NCI-H146 treated with DMSO at 0.1 percent for 48 hours (cell line): ENCODE measurements around the gene GABARAP.
A peak's percentile ranks its signal among the peaks of the same experiment; 100 is the strongest.

Experiments
- DNase-seq: peaks from one replicate; lab custom pipeline; 2025; ENCODE audit not compliant: unreplicated experiment; lab: John Stamatoyannopoulos, UW

GABARAP gene

GRCh38 chr17:7223375-7223774 is 18.9 kb downstream of the GABARAP start:
- DNase-seq, result no peak

DNA sequence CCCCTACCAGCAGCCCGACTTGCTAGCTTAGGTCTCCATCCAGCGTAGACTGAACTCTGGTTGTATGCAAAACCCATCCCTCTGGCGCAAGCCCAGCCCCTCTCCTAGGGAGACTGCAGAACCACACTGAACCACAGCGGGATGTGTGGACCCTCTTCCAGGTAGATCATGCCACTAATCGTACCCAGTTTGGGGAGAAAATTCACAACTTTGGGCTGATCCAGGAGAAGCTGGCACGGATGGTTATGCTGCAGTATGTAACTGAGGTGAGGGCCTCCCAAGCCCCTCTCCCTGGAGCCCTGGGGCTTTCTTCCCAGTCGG is 19.3 kb downstream of the GABARAP start:
- no peak for DNase-seq

GRCh38 chr17:7222093-7222971 is 19.9 kb downstream of the GABARAP start:
- no peak for DNase-seq

DNA sequence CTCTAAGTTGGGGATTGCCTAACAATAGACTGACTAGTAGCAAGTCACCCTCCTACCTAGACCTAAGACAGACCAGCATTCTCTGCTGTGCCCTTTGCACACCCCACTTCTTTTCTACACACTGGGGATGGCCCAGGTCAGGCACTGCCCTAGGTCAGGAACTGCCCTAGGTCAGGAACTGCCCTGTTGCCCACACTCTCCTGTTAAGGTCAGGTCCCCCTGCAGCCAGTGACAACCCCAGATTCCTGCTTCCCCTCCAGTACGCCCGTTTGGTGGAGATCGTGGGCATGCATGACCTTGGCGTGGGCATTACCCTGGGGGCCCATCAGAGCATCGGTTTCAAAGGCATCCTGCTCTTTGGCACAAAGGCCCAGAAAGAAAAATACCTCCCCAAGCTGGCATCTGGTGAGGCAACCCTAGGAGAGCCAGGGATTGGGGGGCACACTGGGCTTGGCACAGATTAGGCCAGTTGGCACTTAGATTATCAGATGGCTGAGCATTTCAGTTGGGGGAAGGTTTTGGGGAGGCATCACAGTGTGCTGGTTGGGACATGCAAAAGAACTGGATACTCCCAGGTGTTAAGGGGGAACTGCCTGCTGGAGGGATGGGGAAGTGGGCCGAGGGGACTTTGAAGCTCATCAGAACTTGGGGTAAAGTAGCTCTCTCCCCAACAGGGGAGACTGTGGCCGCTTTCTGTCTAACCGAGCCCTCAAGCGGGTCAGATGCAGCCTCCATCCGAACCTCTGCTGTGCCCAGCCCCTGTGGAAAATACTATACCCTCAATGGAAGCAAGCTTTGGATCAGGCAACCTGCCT is 20.8 kb downstream of the GABARAP start:
- no peak for DNase-seq

DNA sequence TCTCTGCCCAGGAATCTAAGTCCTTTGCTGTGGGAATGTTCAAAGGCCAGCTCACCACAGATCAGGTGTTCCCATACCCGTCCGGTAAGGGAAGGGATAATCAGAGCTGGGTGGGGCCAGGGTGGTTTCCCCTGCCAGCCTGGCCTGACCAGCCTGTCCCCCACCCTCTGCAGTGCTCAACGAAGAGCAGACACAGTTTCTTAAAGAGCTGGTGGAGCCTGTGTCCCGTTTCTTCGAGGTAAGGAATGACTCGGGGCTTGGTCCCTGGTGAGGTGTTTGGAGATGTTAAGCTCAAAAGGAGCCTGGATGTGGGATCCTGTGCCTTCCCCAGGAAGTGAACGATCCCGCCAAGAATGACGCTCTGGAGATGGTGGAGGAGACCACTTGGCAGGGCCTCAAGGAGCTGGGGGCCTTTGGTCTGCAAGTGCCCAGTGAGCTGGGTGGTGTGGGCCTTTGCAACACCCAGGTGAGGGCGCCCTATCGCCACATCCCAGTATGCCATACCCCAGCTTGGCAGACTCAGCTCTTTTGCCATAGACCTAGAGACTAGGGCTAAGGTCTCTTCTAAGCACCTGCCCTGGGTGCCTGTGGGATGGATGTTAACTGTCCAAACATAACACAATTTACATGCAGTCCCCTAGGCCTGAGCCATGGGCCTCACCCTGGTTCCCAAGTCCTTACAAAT is 21.5 kb downstream of the GABARAP start:
- peak; percentile 3 for DNase-seq

- peak; percentile 58 for DNase-seq
Measured at GRCh38 chr17:7219812-7220592, 22.2 kb downstream of the GABARAP start, which contains the start of the genes ACADVL and DLG4. TSS of gene ACADVL (plus strand) at chr17:7219938. CDS start at chr17:7219985, 47 bp downstream. TSS of gene DLG4 (minus strand) at chr17:7219836.

DNA sequence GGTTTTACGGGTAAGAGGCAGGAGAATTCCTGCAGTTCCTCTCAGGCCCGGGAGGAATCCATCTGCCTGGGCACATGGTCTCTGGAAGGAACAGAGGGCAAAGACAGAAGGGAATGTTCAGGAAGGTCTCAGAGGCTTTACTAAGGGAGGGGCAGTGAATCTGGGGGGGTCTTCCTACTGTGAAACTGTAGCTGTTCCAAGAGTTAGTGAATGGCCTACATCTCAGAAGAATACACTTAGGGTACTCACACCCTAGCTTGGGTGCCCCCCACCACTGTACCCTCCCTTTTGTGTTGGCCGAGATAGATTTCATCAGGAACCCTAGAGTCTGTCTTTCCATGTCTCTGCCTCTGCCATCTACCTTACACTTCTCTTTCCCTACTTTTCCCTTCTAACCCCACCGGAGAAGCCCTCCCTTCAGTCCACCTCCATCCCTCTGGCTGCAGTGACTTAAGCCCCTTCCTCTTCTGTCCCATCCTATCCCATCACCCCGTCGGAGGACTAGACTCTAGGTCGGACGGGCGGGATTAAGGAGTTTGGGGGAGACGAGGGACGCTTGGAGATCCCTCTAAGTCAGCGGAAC is 22.9 kb downstream of the GABARAP start:
- DNase-seq, result no peak

GRCh38 chr17:7218758-7219157 is 23.5 kb downstream of the GABARAP start:
- DNase-seq, result no peak

DNA sequence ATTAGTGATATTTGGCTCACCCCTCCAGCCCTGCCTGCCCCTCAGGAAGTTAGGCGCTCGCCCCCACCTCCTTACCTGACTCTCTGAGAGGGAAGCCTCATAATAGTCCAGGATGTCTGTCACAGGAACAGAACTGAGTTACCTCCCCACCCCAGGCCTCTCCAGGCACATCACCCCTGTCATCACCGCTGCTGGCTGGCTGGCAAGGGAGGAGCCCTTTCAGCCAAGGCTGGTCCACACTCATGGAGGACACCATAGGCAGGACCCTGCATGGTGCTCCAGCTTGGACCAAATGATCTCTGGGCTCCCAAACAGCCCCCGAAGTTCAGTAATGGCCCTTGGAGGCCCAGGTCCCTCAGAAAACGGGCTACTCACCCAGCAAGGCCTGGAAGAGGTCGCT is 24.1 kb downstream of the GABARAP start:
- DNase-seq, result no peak

DNA sequence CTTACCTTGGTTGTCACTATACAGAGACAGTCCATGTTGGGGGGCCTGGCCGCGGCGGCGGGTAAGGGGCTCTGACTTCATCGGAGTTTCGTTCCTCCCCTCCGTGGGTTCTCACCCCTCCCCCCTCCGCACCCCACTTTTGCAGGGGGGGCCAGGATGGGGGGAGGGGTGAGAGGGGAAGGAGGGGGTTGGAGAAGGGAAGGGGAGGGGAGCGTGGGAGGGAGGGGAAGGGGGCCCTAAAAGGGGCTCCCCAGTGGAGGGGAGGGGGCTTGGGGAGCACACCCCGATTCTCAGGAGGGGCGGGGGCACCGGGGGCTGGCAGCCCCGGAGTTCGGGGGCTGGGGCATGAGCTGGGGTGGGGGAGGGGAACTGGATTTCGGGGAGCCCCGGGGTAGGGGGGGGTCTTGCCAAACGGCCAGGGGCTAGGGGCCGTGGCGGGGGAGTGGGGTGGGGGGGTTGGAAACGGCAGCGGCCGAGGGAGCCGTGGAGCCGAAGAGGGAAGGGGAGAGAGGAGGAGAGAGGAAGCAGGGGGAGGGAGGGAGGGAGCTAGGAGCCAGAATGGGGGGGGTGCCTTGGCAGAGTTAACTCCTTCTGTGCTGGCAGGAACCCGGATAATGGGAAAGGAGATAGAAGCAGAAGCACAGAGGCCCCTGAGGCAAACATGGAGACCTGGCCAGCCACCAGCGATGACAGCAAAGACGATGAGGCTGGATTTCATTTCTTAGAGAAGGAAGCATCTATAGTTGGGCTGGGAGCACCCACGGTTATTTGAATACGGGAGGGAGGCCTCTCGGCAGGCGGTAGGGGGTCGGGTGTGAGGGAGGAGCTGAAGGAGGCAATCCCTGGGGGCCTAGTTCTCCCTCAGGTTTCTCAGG is 24.9 kb downstream of the GABARAP start:
- DNase-seq, result peak; percentile 15

- DNase-seq, result no peak
Measured at GRCh38 chr17:7216242-7217112, 25.8 kb downstream of the GABARAP start.

DNA sequence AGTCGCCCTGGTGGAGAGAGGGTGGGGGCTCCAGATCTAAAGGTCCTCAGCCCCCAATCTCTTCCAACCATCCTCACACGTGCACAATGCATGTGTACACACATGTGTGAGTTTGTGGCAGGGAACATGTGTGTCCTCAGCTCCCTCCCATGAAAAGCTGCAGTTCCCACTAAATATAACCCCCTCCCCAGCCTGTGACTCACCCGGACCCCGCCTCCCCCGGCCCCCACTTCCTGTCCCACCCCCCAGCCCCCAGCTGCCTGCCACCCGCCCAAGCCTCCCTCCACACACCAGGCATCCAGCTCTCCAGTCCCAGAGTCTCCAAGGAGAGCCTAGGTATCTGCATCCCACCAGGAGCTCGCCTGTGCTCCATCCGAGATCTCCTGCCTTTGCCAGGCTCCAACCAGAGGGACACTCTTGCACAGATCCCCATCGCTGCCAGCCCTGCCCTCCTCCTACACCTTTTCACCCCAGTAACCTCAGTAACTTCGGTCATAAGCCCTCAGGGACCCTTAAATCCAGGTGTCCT is 26.5 kb downstream of the GABARAP start:
- DNase-seq, result no peak

DNA sequence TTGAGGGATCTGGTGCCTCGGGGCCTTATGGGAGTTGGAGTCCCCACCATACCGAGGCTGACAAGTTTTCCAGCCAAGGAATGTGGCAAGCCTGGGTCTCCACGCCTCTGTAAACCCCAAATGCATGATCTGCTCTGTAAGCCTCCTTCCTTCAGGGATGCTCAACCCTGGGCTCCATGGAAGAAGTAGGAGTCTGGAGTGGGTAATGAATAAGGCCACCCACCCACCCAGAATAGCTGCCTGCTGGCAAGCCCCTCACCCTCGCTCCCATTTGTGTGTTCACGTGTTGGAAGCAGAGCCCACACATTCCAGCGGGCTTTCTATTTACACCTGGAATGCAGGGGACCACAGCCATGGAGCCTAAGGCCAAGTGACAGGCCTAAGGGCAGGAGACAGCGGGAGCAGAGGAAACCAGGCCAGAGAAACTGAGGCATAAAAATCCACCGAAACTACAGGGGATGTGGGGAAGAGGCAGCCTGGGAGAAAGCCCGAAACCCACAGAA is 27.1 kb downstream of the GABARAP start:
- no peak for DNase-seq

GRCh38 chr17:7214300-7215135 is 27.7 kb downstream of the GABARAP start:
- DNase-seq, result peak; percentile 94

DNA sequence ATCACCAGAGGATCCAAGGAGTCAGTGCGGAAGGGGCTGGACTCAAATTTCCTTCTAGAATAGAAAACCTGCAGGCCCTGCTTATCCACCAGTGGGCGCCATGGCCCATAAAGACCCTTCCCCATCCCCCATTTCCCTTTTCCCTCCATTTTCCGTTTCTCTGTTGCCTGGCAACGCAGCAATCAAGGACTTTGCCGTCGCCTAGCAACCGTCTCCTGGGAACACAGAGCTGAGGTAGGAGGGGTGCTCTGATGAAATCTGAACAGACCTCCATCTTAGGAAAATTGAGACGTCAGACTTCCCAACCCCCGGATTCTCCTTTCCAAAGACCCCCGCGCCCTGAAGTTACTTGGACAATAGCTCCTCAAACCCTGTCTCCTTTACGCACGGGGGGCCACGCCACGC is 28.4 kb downstream of the GABARAP start:
- peak; percentile 92 for DNase-seq

DNA sequence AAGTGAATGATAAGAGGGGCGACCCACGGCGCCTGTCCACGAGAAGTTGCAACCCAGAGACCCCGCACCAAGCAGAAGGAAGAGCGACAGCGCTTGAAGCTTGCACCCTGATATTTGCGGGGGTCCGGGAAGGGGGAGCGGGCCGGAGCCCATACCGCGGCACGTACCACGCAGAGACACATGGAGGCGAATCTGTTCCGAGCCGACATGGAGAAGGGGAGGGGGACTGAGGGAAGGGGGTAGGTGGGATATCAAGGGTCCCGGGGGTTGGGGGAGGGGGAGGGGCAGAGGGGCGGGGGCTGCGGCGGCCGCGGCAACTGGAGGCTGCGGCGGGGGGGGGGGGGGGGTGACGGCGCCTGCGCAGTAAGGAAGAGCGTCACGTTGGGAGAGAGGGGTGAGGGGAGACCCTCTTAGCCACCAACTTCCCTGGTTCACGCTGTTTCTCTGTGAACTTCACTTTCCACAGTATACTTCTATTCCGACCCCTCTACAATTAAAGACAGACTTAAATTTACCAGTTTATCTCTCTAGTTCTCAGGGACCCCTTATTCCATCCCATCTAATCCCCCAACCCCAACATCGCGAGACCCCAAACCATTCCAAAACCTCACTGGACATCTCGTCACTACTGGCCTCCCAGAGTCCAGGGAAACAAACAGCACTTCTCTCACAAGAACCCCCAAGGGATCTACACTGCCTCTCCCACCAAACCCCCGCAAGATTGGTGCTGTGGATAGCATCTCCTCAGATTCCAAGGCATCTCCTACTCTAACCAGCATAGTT is 30.6 kb downstream of the GABARAP start:
- DNase-seq, result no peak
